Karpas-422 (cell line): Measurements from ENCODE around the gene DDX59. TPM values are rescaled to one million over a fixed set of nuclear protein-coding genes. Genes with fewer than 3 reads are reported as not detected.

Source experiments
- DNase-seq: peaks from one replicate; pipeline ENCODE4 v3.0.0-alpha.2; 2015
- H2AFZ ChIP-seq: fragments of 200-600 bp; sonication (generic); 2 replicates; pipeline ENCODE4 v1.6.1; 2014; ENCODE audit warnings: antibody characterized with exemption, low read length, mixed read lengths
- H3K27ac ChIP-seq: fragments of 200-600 bp; sonication (generic); 2 replicates; pipeline ENCODE4 v1.5.1; 2014; ENCODE audit warnings: mild to moderate bottlenecking, low read length, moderate library complexity
- H3K27me3 ChIP-seq: fragments of 200-600 bp; sonication (generic); 2 replicates; pipeline ENCODE4 v1.6.1; 2014; ENCODE audit warnings: low read length, mixed read lengths
- H3K36me3 ChIP-seq: fragments of 200-600 bp; sonication (generic); 2 replicates; pipeline ENCODE4 v1.6.1; 2014; ENCODE audit warnings: low read length, mixed read lengths; ENCODE audit not compliant: insufficient read depth
- H3K4me1 ChIP-seq: fragments of 200-600 bp; sonication (generic); 2 replicates; pipeline ENCODE4 v1.6.1; 2014; ENCODE audit warnings: mild to moderate bottlenecking, low read length, mixed read lengths
- H3K4me2 ChIP-seq: fragments of 200-600 bp; sonication (generic); 2 replicates; pipeline ENCODE4 v1.6.1; 2014; ENCODE audit warnings: low read length, low read depth, mild to moderate bottlenecking; ENCODE audit not compliant: poor library complexity, severe bottlenecking
- H3K4me3 ChIP-seq: fragments of 200-600 bp; sonication (generic); 2 replicates; pipeline ENCODE4 v1.5.1; 2014; ENCODE audit warnings: mild to moderate bottlenecking, antibody characterized with exemption, low read length, mixed read lengths
- H3K79me2 ChIP-seq: fragments of 200-600 bp; sonication (generic); 2 replicates; pipeline ENCODE4 v1.6.1; 2014; ENCODE audit warnings: mild to moderate bottlenecking, low read length, mixed read lengths
- H3K9ac ChIP-seq: fragments of 200-600 bp; sonication (generic); 2 replicates; pipeline ENCODE4 v1.6.0; 2014; ENCODE audit warnings: low read length
- H3K9me2 ChIP-seq: fragments of 200-600 bp; sonication (generic), shearing (Covaris generic); replicated peaks from 2 replicates; pipeline ENCODE4 v1.6.0; 2014; ENCODE audit warnings: mild to moderate bottlenecking, low read length, moderate library complexity; ENCODE audit not compliant: insufficient read depth
- H3K9me3 ChIP-seq: fragments of 300-700, 200-600 bp; sonication (generic); 2 replicates; pipeline ENCODE4 v1.6.1; 2014; ENCODE audit warnings: low read length, mixed read lengths
- H4K20me1 ChIP-seq: fragments of 200-600 bp; sonication (generic); 2 replicates; pipeline ENCODE4 v1.6.1; 2014; ENCODE audit warnings: mild to moderate bottlenecking, antibody characterized with exemption, low read length, low read depth; ENCODE audit not compliant: insufficient read depth
- total RNA-seq: library from RNA; depleted of rRNA; stranded (reverse); fragments of >200 nt; shearing (Covaris generic); gene quantifications from 2 replicates; pipeline ENCODE4 v1.2.3, GENCODE V29; 2014; ENCODE audit warnings: low replicate concordance; rRNA removed

Gene DDX59
- total RNA-seq = 45.1 and 60.8 TPM in 2 replicates

GRCh38 chr1:200669314-200670241 lies at the start of gene DDX59:
DDX59 (minus strand) TSS chr1:200669907; CDS start chr1:200666740, 3,167 bp downstream.
- Histone ChIP-seq H3K36me3 (peaks cover 11% of the 10 kb centered on the region; the same call in 1 of the 2 replicates), H3K4me3 (peak within 1 kb of the TSS; percentile 73), H3K9me3 (no peaks in the 10 kb centered on the region), H4K20me1 (no peaks in the 10 kb centered on the region), H3K79me2 (peaks cover 56% of the 10 kb centered on the region), H3K4me1 (peaks cover 21% of the 10 kb centered on the region), H3K9me2 (no peaks in the 10 kb centered on the region), H3K9ac (peak within 1 kb of the TSS; percentile 97), H3K4me2 (peak within 1 kb of the TSS; percentile 99), H3K27ac (peak within 1 kb of the TSS; percentile 88), H2AFZ (peak within 1 kb of the TSS; percentile 91), H3K27me3 (no peaks in the 10 kb centered on the region; the same call in 1 of the 2 replicates)
- peak; percentile 97 for DNase-seq

- H3K4me2 ChIP-seq = no peak overlapping the region
- peaks cover 2% of the 10 kb centered on the region; the same call in 1 of the 2 replicates for H3K4me1 ChIP-seq
- no peaks in the 10 kb centered on the region for H3K36me3 ChIP-seq
- no peak overlapping the region for H3K27ac ChIP-seq
- H4K20me1 ChIP-seq = no peaks in the 10 kb centered on the region
- no peaks in the 10 kb centered on the region for H3K79me2 ChIP-seq
- H3K9ac ChIP-seq = no peak overlapping the region
- peaks cover 3% of the 10 kb centered on the region; the same call in 1 of the 2 replicates for H3K27me3 ChIP-seq
- DNase-seq = no peak
- no peak overlapping the region for H2AFZ ChIP-seq
- H3K4me3 ChIP-seq = no peak overlapping the region
- no peaks in the 10 kb centered on the region for H3K9me2 ChIP-seq
- no peaks in the 10 kb centered on the region for H3K9me3 ChIP-seq
Measured at GRCh38 chr1:200714504-200715187, 44.9 kb upstream of the DDX59 start.

DNA sequence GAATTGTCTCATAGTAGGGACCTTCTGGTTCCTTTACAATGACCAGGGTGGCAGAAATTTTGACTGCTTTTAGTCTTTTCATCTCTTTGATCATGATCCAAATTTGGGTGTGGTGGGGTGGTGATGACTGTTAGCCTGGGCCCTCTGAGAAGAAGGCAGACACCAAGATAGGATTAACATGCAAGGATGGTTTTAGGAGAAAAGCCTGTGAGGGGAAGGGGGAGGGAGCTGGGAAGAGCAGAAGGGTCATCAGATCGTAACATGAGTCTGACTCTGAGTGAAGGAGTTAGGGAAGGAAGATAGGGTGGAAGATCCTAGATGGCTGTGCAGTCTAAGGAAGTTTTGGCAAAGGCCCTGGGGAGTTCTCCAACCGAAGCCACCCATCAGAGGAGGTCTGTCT lies 40.5 kb upstream of the DDX59 start:
- Histone ChIP-seq H3K4me1 (no peaks in the 10 kb centered on the region), H3K4me3 (no peak overlapping the region), H3K9me2 (no peaks in the 10 kb centered on the region), H3K4me2 (no peak overlapping the region), H3K27me3 (no peaks in the 10 kb centered on the region), H3K9ac (no peak overlapping the region), H3K36me3 (no peaks in the 10 kb centered on the region), H3K79me2 (no peaks in the 10 kb centered on the region), H3K9me3 (no peaks in the 10 kb centered on the region), H4K20me1 (no peaks in the 10 kb centered on the region), H2AFZ (no peak overlapping the region), H3K27ac (no peak overlapping the region)
- no peak for DNase-seq

- no peak overlapping the region for H3K9ac ChIP-seq
- no peaks in the 10 kb centered on the region for H3K79me2 ChIP-seq
- H3K4me2 ChIP-seq = no peak overlapping the region
- H3K27me3 ChIP-seq = no peaks in the 10 kb centered on the region
- no peak overlapping the region for H3K27ac ChIP-seq
- DNase-seq = no peak
- no peaks in the 10 kb centered on the region for H3K4me1 ChIP-seq
- no peaks in the 10 kb centered on the region for H3K36me3 ChIP-seq
- H3K4me3 ChIP-seq = no peak overlapping the region
- no peaks in the 10 kb centered on the region for H3K9me2 ChIP-seq
- no peaks in the 10 kb centered on the region for H3K9me3 ChIP-seq
- H2AFZ ChIP-seq = no peak overlapping the region
- no peaks in the 10 kb centered on the region for H4K20me1 ChIP-seq
Measured at GRCh38 chr1:200708769-200709168, 39.1 kb upstream of the DDX59 start.

- no peak overlapping the region for H3K4me2 ChIP-seq
- no peaks in the 10 kb centered on the region for H3K9me2 ChIP-seq
- H3K9me3 ChIP-seq = no peaks in the 10 kb centered on the region
- H2AFZ ChIP-seq = no peak overlapping the region
- no peak overlapping the region for H3K9ac ChIP-seq
- no peaks in the 10 kb centered on the region; the same call in 1 of the 2 replicates for H3K4me1 ChIP-seq
- DNase-seq = no peak
- H3K4me3 ChIP-seq = no peak overlapping the region
- H3K27me3 ChIP-seq = no peaks in the 10 kb centered on the region
- H3K36me3 ChIP-seq = no peaks in the 10 kb centered on the region
- no peaks in the 10 kb centered on the region for H4K20me1 ChIP-seq
- H3K27ac ChIP-seq = no peak overlapping the region
- H3K79me2 ChIP-seq = no peaks in the 10 kb centered on the region
Measured at GRCh38 chr1:200708161-200708560, 38.5 kb upstream of the DDX59 start.

GRCh38 chr1:200707116-200707515 lies 37.4 kb upstream of the DDX59 start:
- no peaks in the 10 kb centered on the region for H3K27me3 ChIP-seq
- H3K9me2 ChIP-seq = no peaks in the 10 kb centered on the region
- no peak overlapping the region for H3K4me2 ChIP-seq
- H3K4me3 ChIP-seq = no peak overlapping the region
- H3K27ac ChIP-seq = no peak overlapping the region
- H3K36me3 ChIP-seq = no peaks in the 10 kb centered on the region
- H4K20me1 ChIP-seq = no peaks in the 10 kb centered on the region
- H3K9ac ChIP-seq = no peak overlapping the region
- no peaks in the 10 kb centered on the region for H3K79me2 ChIP-seq
- no peak overlapping the region for H2AFZ ChIP-seq
- no peaks in the 10 kb centered on the region; the same call in 1 of the 2 replicates for H3K4me1 ChIP-seq
- no peaks in the 10 kb centered on the region for H3K9me3 ChIP-seq
- DNase-seq = no peak

DNA sequence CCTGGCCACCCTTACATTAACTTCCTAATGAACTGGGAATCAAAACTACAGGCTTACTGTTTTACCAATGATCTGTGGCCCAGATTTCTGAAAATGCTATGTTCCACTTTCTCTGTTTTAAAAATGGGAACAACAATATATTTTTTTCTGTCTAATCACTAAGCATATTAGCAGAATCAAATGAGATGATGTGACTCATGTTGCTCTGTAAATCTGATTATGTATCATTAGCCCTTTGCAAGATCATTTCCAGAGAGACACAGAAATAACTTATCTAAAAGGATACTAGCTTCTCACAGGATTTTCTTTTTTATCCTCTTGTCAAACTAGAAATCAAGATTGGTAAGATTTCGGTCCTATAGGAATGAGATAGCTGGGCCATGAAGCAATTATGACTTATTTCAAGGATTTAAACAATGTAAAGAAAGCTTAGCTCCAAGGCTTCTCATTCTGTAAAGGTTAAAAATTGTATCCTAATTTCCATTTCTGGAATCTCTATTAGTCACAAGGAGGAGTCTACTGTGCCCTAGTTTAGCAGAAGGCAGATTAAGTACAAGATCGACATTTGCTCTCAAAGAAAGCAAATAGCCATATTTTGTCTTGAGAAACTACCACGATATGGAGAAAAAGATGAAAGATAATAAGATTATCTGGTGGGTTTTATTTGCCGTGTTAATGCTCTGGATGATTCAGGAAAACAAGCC lies 36.6 kb upstream of the DDX59 start:
- H3K27ac ChIP-seq = no peak overlapping the region
- H3K79me2 ChIP-seq = no peaks in the 10 kb centered on the region
- H4K20me1 ChIP-seq = no peaks in the 10 kb centered on the region
- H3K4me1 ChIP-seq = no peaks in the 10 kb centered on the region; the same call in 1 of the 2 replicates
- no peaks in the 10 kb centered on the region for H3K9me2 ChIP-seq
- H3K27me3 ChIP-seq = no peaks in the 10 kb centered on the region
- H2AFZ ChIP-seq = no peak overlapping the region
- H3K9me3 ChIP-seq = no peaks in the 10 kb centered on the region
- no peak overlapping the region for H3K9ac ChIP-seq
- no peak overlapping the region for H3K4me2 ChIP-seq
- no peak overlapping the region for H3K4me3 ChIP-seq
- H3K36me3 ChIP-seq = no peaks in the 10 kb centered on the region
- no peak for DNase-seq
